IgD-negative memory B cell (primary cell): ENCODE results near the gene OPA3. TPM values are rescaled to one million over a fixed set of nuclear protein-coding genes. Genes with fewer than 3 reads are reported as not detected.
"Not testable (repeated sequence)": the region's sequence is repeated elsewhere in the genome, so short reads cannot be mapped to it uniquely, and the experiment has no call there.

Experiments used
- H3K27ac Mint-ChIP-seq, 3 donors: one replicate each; pipeline ENCODE4 v1.8.0; 2020 to 2022; ENCODE audit warnings: mild to moderate bottlenecking in 3 of 3, mixed read lengths in 3 of 3, moderate library complexity in 1 of 3
- H3K27me3 Mint-ChIP-seq: one replicate; pipeline ENCODE4 v1.8.0; 2021; ENCODE audit warnings: mixed read lengths
- H3K36me3 Mint-ChIP-seq: one replicate; pipeline ENCODE4 v1.8.0; 2020; ENCODE audit warnings: mild to moderate bottlenecking, mixed read lengths
- H3K4me1 Mint-ChIP-seq, 3 donors: one replicate each; pipeline ENCODE4 v1.8.0; 2020 to 2022; ENCODE audit warnings: mixed read lengths in 3 of 3, mild to moderate bottlenecking in 1 of 3
- H3K4me3 Mint-ChIP-seq, 4 donors: one replicate each; pipeline ENCODE4 v1.8.0; 2020 to 2022; ENCODE audit warnings: mild to moderate bottlenecking in 4 of 4, mixed read lengths in 4 of 4, moderate library complexity in 3 of 4
- H3K9me3 Mint-ChIP-seq, 3 donors: one replicate each; pipeline ENCODE4 v1.8.0; 2020 to 2021; ENCODE audit warnings: mixed read lengths in 3 of 3, mild to moderate bottlenecking in 1 of 3
- polyA plus RNA-seq: library from polyadenylated mRNA; unstranded; fragments of 300-500 nt; fragmentation: Illumina TruSeq; gene quantifications from one replicate; pipeline ENCODE4 v1.2.3, GENCODE V29; 2021

Gene OPA3
- polyA plus RNA-seq, 1 donor from 2014 or later, result 19.9 TPM

- H3K4me1 Mint-ChIP-seq, result peaks cover 46 to 52% (median 50%) of the 10 kb centered on the region in 3 donors
- peak overlapping the region; percentile 90 to 99 (median 96) for H3K27ac Mint-ChIP-seq
- no peaks in the 10 kb centered on the region for H3K36me3 Mint-ChIP-seq
- H3K27me3 Mint-ChIP-seq, result no peaks in the 10 kb centered on the region
- H3K4me3 Mint-ChIP-seq, result peak overlapping the region; percentile 48 to 96 (median 84)
- no peaks in the 10 kb centered on the region for H3K9me3 Mint-ChIP-seq
Observed at GRCh38 chr19:45512881-45513483, 71.6 kb downstream of the OPA3 start.

GRCh38 chr19:45511074-45511473 is 73.5 kb downstream of the OPA3 start:
- Mint-ChIP-seq H3K27me3 (no peaks in the 10 kb centered on the region), H3K4me3 (peak overlapping the region; percentile 91 to 96 (median 94)), H3K4me1 (peaks cover 45 to 54% (median 51%) of the 10 kb centered on the region in 3 donors), H3K36me3 (no peaks in the 10 kb centered on the region), H3K27ac (peak overlapping the region; percentile 42 to 96 (median 87)), H3K9me3 (no peaks in the 10 kb centered on the region)

GRCh38 chr19:45510352-45510751 is 74.2 kb downstream of the OPA3 start:
- not testable (repeated sequence) for H3K36me3 Mint-ChIP-seq, H3K9me3 Mint-ChIP-seq, H3K27me3 Mint-ChIP-seq
- Mint-ChIP-seq H3K4me3 (peak overlapping the region; percentile 91 to 99 (median 96)), H3K4me1 (peaks cover 43 to 53% (median 46%) of the 10 kb centered on the region in 3 donors), H3K27ac (peak overlapping the region; percentile 42 to 96 (median 87))

DNA sequence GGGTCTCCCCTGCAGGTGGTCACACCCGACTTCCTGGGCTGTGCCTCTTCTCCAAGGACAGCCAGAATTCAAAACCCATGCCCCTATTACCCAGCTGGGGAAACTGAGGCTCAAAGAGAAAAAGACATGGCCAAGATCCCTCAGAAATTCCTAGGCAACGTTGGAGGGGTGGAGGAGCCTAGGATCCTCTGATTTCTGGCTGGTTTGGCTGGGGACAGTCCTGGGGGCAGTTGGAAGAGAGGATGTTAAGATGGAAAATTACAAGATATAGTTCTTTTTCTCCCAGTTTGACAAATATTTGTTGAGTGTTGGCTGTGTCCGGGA is 74.9 kb downstream of the OPA3 start:
- Mint-ChIP-seq H3K27ac (peak overlapping the region; percentile 78 to 96 (median 87)), H3K9me3 (no peaks in the 10 kb centered on the region), H3K27me3 (no peaks in the 10 kb centered on the region), H3K4me1 (peaks cover 37 to 50% (median 44%) of the 10 kb centered on the region in 3 donors), H3K36me3 (peaks cover 3% of the 10 kb centered on the region), H3K4me3 (peak overlapping the region; percentile 91 to 99 (median 96))

DNA sequence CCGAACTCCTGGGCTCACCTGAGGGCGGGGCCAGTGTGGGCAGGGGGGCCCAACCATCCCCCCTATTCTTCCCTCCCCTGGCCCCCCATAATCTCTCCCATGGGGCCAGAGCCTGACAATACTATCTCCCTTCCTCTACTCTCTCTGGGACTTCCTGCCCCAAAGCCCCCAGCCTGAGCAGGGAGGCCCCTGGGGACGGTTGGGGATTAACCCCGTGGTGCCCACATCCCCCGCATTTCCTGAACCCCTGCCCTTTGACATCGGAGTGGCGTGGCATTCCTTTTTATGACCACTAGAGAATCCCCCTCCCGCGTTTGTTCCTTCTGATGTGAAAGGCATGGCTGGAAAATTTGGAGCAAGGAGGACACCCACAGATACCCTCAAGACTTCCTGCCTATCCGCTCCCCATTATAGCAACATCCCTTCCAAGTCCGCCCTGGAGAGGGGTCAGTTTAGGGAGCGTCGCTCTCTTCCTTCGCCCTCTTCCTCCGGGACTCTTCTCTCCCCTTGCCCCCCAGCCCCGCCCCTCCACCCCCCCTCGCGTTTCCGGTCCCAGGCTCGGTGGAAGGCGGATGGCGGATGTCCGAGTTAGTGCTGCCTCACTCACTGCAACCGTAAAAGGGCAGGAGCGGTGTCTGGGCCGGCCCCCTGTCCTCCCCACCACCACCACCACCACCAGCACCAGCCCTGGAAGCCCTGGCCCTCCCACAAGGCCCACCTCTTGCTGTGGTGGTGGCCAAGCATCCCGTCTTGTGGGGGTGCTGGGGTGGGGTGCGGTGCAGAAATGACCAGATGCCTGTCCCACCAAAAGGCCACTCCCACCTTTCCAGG is 75.5 kb downstream of the OPA3 start:
- Mint-ChIP-seq H3K9me3 (no peaks in the 10 kb centered on the region), H3K27ac (peak overlapping the region; percentile 87 to 99 (median 96)), H3K36me3 (peaks cover 3% of the 10 kb centered on the region), H3K4me1 (peaks cover 34 to 48% (median 42%) of the 10 kb centered on the region in 3 donors), H3K4me3 (peak overlapping the region; percentile 91 to 99 (median 96)), H3K27me3 (no peaks in the 10 kb centered on the region)

DNA sequence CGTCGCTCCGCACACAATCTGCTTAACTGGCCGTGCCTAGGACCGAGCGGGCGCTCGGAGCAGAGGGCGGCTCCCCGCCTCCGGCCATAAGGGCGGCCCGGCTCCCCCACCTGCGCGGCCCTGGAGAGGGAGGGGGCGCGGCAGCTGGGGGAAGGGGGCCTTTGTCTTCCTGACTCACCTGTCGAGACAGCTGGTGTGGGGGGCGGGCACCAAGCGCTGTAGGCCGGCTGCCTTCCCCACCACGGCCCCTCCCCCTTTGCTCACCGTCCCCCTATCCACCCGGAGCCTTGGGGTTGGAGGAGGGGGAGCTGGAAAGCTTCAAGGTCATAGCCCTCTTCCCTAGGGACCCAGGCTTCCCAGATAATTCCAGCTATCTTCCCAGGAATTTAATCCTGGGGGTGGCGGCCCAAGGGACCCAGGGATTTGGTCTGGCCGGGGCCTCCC is 76.2 kb downstream of the OPA3 start:
- H3K4me3 Mint-ChIP-seq, result peak overlapping the region; percentile 91 to 99 (median 96)
- H3K4me1 Mint-ChIP-seq, result peaks cover 30 to 47% (median 41%) of the 10 kb centered on the region in 3 donors
- H3K36me3 Mint-ChIP-seq, result peaks cover 3% of the 10 kb centered on the region

DNA sequence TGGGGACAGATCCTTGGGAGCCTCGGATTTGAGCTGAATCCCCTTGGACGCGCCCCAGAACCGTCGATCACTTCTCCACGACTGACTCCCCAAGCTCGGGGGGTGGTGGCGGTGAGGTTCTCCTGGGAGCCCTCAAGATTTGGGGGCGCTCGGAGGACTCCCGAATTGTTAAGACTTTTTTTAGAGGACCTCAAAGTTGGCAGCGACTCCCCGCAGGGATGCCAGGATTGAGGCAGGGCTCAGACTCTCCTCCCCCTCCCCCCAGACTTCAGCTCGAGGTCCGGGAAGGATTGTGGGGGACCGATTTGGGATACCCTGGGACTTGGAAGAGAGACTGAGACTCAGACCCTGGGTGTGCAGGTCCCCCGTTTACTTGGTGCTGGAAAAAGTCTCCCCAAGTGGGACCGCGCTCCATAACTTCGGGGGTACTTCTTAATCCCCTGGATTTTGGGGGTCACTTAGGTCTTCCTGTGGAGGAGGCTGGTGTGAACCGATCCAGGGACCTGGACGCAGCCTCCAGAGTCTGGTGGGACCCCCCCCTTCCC is 76.7 kb downstream of the OPA3 start:
- peaks cover 28 to 46% (median 39%) of the 10 kb centered on the region in 3 donors for H3K4me1 Mint-ChIP-seq
- H3K27ac Mint-ChIP-seq, result peak overlapping the region in 2 of 3 donors; percentile 89 to 99
- H3K9me3 Mint-ChIP-seq, result no peaks in the 10 kb centered on the region
- H3K4me3 Mint-ChIP-seq, result peak overlapping the region; percentile 91 to 99 (median 96)
- H3K36me3 Mint-ChIP-seq, result peaks cover 3% of the 10 kb centered on the region
- peaks cover 2% of the 10 kb centered on the region for H3K27me3 Mint-ChIP-seq

More for the DNA sequence above, 76.2 kb downstream of the OPA3 start:
- H3K27me3 Mint-ChIP-seq, result no peaks in the 10 kb centered on the region
- H3K27ac Mint-ChIP-seq, result peak overlapping the region; percentile 89 to 99 (median 96)
- H3K9me3 Mint-ChIP-seq, result no peaks in the 10 kb centered on the region

DNA sequence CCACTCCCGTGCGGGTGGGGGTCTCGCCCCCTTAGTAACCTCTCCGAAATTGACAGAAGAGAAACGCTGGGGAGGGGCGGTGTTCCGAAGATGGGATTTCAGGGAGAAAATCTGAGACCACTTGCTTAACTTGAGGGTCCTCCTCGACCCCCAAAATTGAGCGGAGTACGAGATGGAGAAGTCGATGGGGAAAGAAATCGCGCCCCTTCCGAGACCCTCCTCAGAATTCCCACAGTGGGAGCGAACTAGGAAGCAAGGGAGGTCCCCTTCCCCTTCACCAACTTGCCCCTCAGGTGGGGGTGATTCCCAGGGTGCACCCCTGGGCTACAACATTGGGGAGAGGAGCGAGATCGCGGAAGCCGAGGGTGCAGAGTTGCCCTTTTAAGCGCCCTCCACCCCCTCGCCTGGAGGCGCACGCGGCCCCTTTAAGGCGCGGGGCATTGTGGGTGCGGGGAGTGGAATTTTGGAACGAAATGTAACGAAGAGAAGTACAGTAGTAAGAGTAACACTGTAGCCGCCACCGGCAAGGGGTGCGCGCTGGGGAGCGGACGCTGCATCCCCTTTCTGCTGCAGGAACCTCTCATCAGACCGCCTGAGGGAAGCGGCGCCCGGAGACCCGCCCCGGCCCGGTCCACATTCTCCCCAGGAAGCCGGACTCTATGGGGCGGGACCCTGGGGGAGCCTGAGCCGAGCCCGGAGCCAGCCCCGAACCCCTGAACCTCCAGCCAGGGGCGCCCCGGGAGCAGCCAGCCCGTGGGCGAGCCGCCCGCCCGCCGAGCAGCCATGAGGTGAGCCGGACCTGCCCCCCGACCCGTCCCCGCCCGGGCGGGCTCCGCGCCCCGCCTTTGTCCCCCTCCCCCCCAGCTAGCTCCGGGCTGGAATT is 77.4 kb downstream of the OPA3 start, which contains the start of gene VASP:
TSS of gene VASP (plus strand) at position 491 of the 883 bp plus-strand sequence. CDS start at position 784, 293 bp downstream.
- Mint-ChIP-seq H3K27me3 (peaks cover 2% of the 10 kb centered on the region), H3K36me3 (peaks cover 3% of the 10 kb centered on the region), H3K9me3 (no peaks in the 10 kb centered on the region), H3K27ac (peak within 1 kb of the TSS; percentile 96 to 99 (median 98)), H3K4me1 (peaks cover 28 to 46% (median 43%) of the 10 kb centered on the region in 3 donors), H3K4me3 (peak within 1 kb of the TSS; percentile 91 to 99 (median 96))

GRCh38 chr19:45506246-45506988 is 78.2 kb downstream of the OPA3 start:
- H3K9me3 Mint-ChIP-seq, result no peaks in the 10 kb centered on the region
- peak overlapping the region; percentile 96 to 99 (median 98) for H3K27ac Mint-ChIP-seq
- H3K4me1 Mint-ChIP-seq, result peaks cover 24 to 46% (median 42%) of the 10 kb centered on the region in 3 donors
- peaks cover 2% of the 10 kb centered on the region for H3K27me3 Mint-ChIP-seq
- H3K36me3 Mint-ChIP-seq, result peaks cover 3% of the 10 kb centered on the region
- peak overlapping the region; percentile 91 to 97 (median 96) for H3K4me3 Mint-ChIP-seq

DNA sequence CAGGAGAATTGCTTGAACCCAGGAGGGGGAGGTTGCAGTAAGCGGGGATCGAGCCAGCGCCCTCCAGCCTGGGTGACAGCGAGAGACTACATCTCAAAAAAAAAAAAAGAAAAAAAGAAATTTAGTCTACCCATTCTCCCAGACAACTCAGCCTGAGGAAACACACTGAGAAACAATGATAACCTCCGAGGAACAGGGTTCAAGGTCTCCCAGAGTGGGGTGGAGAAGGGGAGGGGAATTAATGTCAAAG is 78.7 kb downstream of the OPA3 start:
- Mint-ChIP-seq H3K27me3 (peaks cover 2% of the 10 kb centered on the region), H3K4me3 (peak overlapping the region; percentile 83 to 96 (median 91)), H3K27ac (peak overlapping the region; percentile 86 to 99 (median 95))

DNA sequence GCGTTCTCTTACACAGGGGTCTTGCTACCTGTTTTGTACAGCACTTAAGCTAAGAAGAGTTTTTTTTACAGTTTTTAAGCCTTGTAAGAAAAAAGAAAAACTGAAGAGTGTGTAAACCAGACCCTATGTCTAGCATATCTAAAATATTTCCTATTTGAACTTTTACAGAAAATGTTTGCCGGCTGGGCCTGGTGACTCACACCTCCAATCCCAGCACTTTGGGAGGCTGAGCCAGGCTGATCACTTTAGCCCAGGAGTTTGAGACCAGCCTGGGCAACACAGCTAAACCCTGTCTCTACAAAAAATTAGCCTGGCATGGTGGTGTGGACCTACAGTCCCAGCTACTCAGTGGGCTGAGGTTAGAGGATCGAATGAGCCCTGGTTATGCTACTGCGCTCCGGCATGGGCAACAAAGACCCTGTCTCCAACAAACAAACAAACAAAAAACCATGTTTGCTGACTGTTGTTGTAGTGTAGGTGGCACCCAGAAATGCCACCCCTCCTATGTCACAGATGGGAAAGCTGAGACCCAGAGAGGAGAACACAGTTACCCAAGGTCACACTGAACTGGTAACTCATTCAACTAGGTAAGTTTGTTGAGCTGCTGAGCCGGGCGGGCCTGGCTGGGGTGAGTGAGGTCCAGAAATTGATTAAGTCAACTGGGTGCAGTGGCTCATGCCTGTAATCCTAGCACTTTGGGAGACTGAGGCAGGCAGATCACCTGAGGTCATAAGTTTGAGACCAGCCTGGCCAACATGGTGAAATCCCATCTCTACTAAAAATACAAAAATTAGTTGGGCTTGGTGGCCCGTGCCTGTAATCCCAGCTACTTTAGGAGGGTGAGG is 79.2 kb downstream of the OPA3 start:
- H3K27me3 Mint-ChIP-seq, result peaks cover 2% of the 10 kb centered on the region
- H3K9me3 Mint-ChIP-seq, result no peaks in the 10 kb centered on the region
- H3K36me3 Mint-ChIP-seq, result peaks cover 3% of the 10 kb centered on the region
- H3K4me3 Mint-ChIP-seq, result peak overlapping the region in 3 of 4 donors; percentile 71 to 96 (median 91)
- peaks cover 19 to 43% (median 41%) of the 10 kb centered on the region in 3 donors for H3K4me1 Mint-ChIP-seq
- H3K27ac Mint-ChIP-seq, result peak overlapping the region; percentile 73 to 99 (median 86)

More for the DNA sequence above, 78.7 kb downstream of the OPA3 start:
- Mint-ChIP-seq H3K36me3 (peaks cover 3% of the 10 kb centered on the region), H3K9me3 (no peaks in the 10 kb centered on the region), H3K4me1 (peaks cover 23 to 45% (median 40%) of the 10 kb centered on the region in 3 donors)

GRCh38 chr19:45503909-45504308 is 80.7 kb downstream of the OPA3 start:
- Mint-ChIP-seq H3K9me3 (no peaks in the 10 kb centered on the region), H3K27ac (peak overlapping the region in 1 of 3 donors; percentile 71), H3K36me3 (peaks cover 3% of the 10 kb centered on the region), H3K4me1 (peaks cover 22 to 38% (median 33%) of the 10 kb centered on the region in 3 donors), H3K27me3 (peaks cover 3% of the 10 kb centered on the region), H3K4me3 (peak overlapping the region in 1 of 4 donors; percentile 73)

- Mint-ChIP-seq H3K36me3 (peaks cover 3% of the 10 kb centered on the region), H3K4me1 (peaks cover 31 to 46% (median 35%) of the 10 kb centered on the region in 3 donors), H3K9me3 (no peaks in the 10 kb centered on the region), H3K27ac (peak overlapping the region in 2 of 3 donors; percentile 71 to 87), H3K4me3 (peak overlapping the region in 2 of 4 donors; percentile 50 to 73), H3K27me3 (peaks cover 3% of the 10 kb centered on the region)
Observed at GRCh38 chr19:45502111-45502510, 82.5 kb downstream of the OPA3 start.
